CD14-positive monocyte (primary cell): Measurements from ENCODE around the gene LIN9. TPM values are rescaled to one million over a fixed set of nuclear protein-coding genes. Genes with fewer than 3 reads are reported as not detected.

Source experiments
- DNase-seq, 3 donors: peaks; one replicate each; pipeline ENCODE4 v3.0.0-alpha.2; 2011 to 2022
- H2AFZ ChIP-seq: 2 replicates; pipeline ENCODE4 v1.6.0; 2012; ENCODE audit warnings: mild to moderate bottlenecking, low read depth, low read length, inconsistent platforms; ENCODE audit not compliant: insufficient read depth, poor library complexity, severe bottlenecking
- H3K27ac ChIP-seq, 2 donors: 1 replicate in 1 of 2; 2 replicates in 1 of 2; pipeline ENCODE4 v1.5.1; 2012 to 2013; ENCODE audit warnings: low read length in 2 of 2, control low read depth in 1 of 2, inconsistent platforms in 1 of 2, low read depth in 1 of 2, mild to moderate bottlenecking in 1 of 2
- H3K27me3 ChIP-seq, 2 donors: one replicate each; pipeline versions ENCODE4 v1.6.0 to v1.6.1; 2011 to 2013; ENCODE audit warnings: low read length in 2 of 2; ENCODE audit not compliant: control insufficient read depth in 2 of 2, insufficient read depth in 2 of 2
- H3K36me3 ChIP-seq, 2 donors: replicated peaks in 1 of 2; 1 replicate in 1 of 2; 2 replicates in 1 of 2; pipeline versions ENCODE4 v1.5.1 to v1.6.1; 2012 to 2013; ENCODE audit warnings: low read length in 2 of 2, control low read depth in 1 of 2, inconsistent platforms in 1 of 2, mild to moderate bottlenecking in 1 of 2; ENCODE audit not compliant: insufficient read depth in 2 of 2, control insufficient read depth in 1 of 2
- H3K4me1 ChIP-seq, 2 donors: 1 replicate in 1 of 2; 2 replicates in 1 of 2; pipeline versions ENCODE4 v1.5.1 to v1.6.1; 2012 to 2013; ENCODE audit warnings: low read length in 2 of 2, control low read depth in 1 of 2, inconsistent platforms in 1 of 2, mild to moderate bottlenecking in 1 of 2, moderate library complexity in 1 of 2; ENCODE audit not compliant: insufficient read depth in 2 of 2, control insufficient read depth in 1 of 2
- H3K4me2 ChIP-seq: replicated peaks from 2 replicates; pipeline ENCODE3; 2012; ENCODE audit warnings: low read length, moderate library complexity, mild to moderate bottlenecking; ENCODE audit not compliant: poor library complexity, severe bottlenecking; ENCODE audit errors: extremely low read depth
- H3K4me3 ChIP-seq, 3 experiments: fragments of 200-600 bp in 1 of 3; sonication (generic) in 1 of 3; replicated peaks in 1 of 3; 1 replicate in 2 of 3; 2 replicates in 1 of 3; pipeline ENCODE4 v1.5.1; 2011 to 2013; ENCODE audit warnings: low read length in 3 of 3, mild to moderate bottlenecking in 3 of 3, control low read depth in 2 of 3, low read depth in 2 of 3, inconsistent platforms in 1 of 3, moderate library complexity in 1 of 3
- H3K79me2 ChIP-seq: 2 replicates; pipeline ENCODE4 v1.6.0; 2012; ENCODE audit warnings: mild to moderate bottlenecking, control low read depth, inconsistent platforms, low read length, moderate library complexity; ENCODE audit not compliant: insufficient read depth
- H3K9ac ChIP-seq: 2 replicates; pipeline ENCODE4 v1.6.0; 2017; ENCODE audit warnings: low read length, mild to moderate bottlenecking; ENCODE audit not compliant: insufficient read depth, poor library complexity, severe bottlenecking
- H3K9me3 ChIP-seq, 2 donors: replicated peaks in 1 of 2; 1 replicate in 1 of 2; 2 replicates in 1 of 2; pipeline versions ENCODE4 v1.5.1 to v1.6.1; 2012 to 2013; ENCODE audit warnings: low read length in 2 of 2, control low read depth in 1 of 2; ENCODE audit not compliant: control insufficient read depth in 1 of 2, insufficient read depth in 1 of 2
- H4K20me1 ChIP-seq: 2 replicates; pipeline ENCODE4 v1.6.0; 2012; ENCODE audit warnings: mild to moderate bottlenecking, low read length, control low read depth, moderate library complexity; ENCODE audit not compliant: insufficient read depth
- H3K27ac Mint-ChIP-seq, 7 donors: one replicate each; pipeline ENCODE4 v1.8.0; 2020; ENCODE audit warnings: mild to moderate bottlenecking in 7 of 7, mixed read lengths in 7 of 7, moderate library complexity in 6 of 7, inconsistent platforms in 2 of 7
- H3K27me3 Mint-ChIP-seq, 3 donors: one replicate each; pipeline ENCODE4 v1.8.0; 2021 to 2022; ENCODE audit warnings: low read depth in 3 of 3, mild to moderate bottlenecking in 3 of 3, mixed read lengths in 3 of 3, moderate library complexity in 3 of 3, inconsistent platforms in 1 of 3
- H3K36me3 Mint-ChIP-seq, 2 donors: one replicate each; pipeline ENCODE4 v1.8.0; 2020; ENCODE audit warnings: mixed read lengths in 2 of 2, inconsistent platforms in 1 of 2, mild to moderate bottlenecking in 1 of 2
- H3K4me1 Mint-ChIP-seq: one replicate; pipeline ENCODE4 v1.8.0; 2020; ENCODE audit warnings: mild to moderate bottlenecking, mixed read lengths
- H3K4me3 Mint-ChIP-seq, 2 donors: one replicate each; pipeline ENCODE4 v1.8.0; 2020; ENCODE audit warnings: mild to moderate bottlenecking in 2 of 2, mixed read lengths in 2 of 2, moderate library complexity in 1 of 2
- H3K9me3 Mint-ChIP-seq, 7 donors: one replicate each; pipeline ENCODE4 v1.8.0; 2020 to 2022; ENCODE audit warnings: mixed read lengths in 7 of 7, mild to moderate bottlenecking in 6 of 7, moderate library complexity in 6 of 7, inconsistent platforms in 2 of 7
- CTCF ChIP-seq: fragments of 200-600 bp; IDR thresholded peaks from one replicate; pipeline ENCODE4 v1.8.0; 2022; ENCODE audit warnings: antibody characterized with exemption, mild to moderate bottlenecking
- WGBS: methylation state at CpG from one replicate; pipeline ENCODE4 v1.1.5; 2013; ENCODE audit warnings: missing lambda C conversion rate; ENCODE audit not compliant: insufficient coverage; 5-methylcytosine and 5-hydroxymethylcytosine counted together
- intact Hi-C, 2 donors: fragments of 100-400 bp; cut with micrococcal nuclease; formaldehyde crosslinking; loops; one replicate each; pipeline versions ENCODE4 v1.15.0 to v1.15.1; 2023
- polyA plus RNA-seq, 3 donors: library from polyadenylated mRNA; depleted of rRNA in 1 of 3; unstranded in 2 of 3; stranded (reverse) in 1 of 3; fragments of 300-500 nt in 2 of 3; fragments of >200 nt in 1 of 3; fragmentation: Illumina TruSeq in 2 of 3; gene quantifications; 1 replicate in 2 of 3; 2 replicates in 1 of 3; pipeline ENCODE4 v1.2.3, GENCODE V29; 2012 to 2021

LIN9 gene
- polyA plus RNA-seq, 3 donors: 0.56 to 1.3 (median 0.76) TPM

GRCh38 chr1:226248091-226248490 is 60.9 kb downstream of the LIN9 start:
- Mint-ChIP-seq H3K4me3 (no peak overlapping the region), H3K27ac (peak overlapping the region; percentile 9 to 87 (median 78)), H3K4me1 (peaks cover 12% of the 10 kb centered on the region), H3K36me3 (peaks cover 20 to 47% of the 10 kb centered on the region in 2 donors), H3K27me3 (peaks cover 0 to 3% (median 2%) of the 10 kb centered on the region in 3 donors), H3K9me3 (no peaks in the 10 kb centered on the region)
- no CpG with 5 or more reads among the region's 2 CpGs for WGBS
- Histone ChIP-seq H3K79me2 (no peaks in the 10 kb centered on the region), H3K9ac (no peak overlapping the region), H3K4me3 (no peak overlapping the region), H3K27me3 (no peaks in the 10 kb centered on the region), H2AFZ (no peak overlapping the region), H3K4me2 (no peak overlapping the region), H4K20me1 (no peaks in the 10 kb centered on the region), H3K27ac (peak overlapping the region in 1 of 2 donors; percentile 54), H3K36me3 (peaks cover 7 to 23% of the 10 kb centered on the region in 2 donors), H3K9me3 (no peaks in the 10 kb centered on the region), H3K4me1 (no peaks in the 10 kb centered on the region)
- DNase-seq: peak; percentile 10 to 27 (median 17)
- intact Hi-C loops: no loop called here
- no peak for TF ChIP-seq CTCF

GRCh38 chr1:226239421-226239820 is 69.5 kb downstream of the LIN9 start:
- no peak overlapping the region for H3K27ac Mint-ChIP-seq
- Histone ChIP-seq H3K4me3 (no peak overlapping the region), H2AFZ (no peak overlapping the region), H3K27me3 (no peaks in the 10 kb centered on the region), H3K27ac (no peak overlapping the region), H3K4me2 (no peak overlapping the region), H3K36me3 (peaks cover 9 to 26% of the 10 kb centered on the region in 2 donors), H3K4me1 (no peaks in the 10 kb centered on the region), H4K20me1 (no peaks in the 10 kb centered on the region), H3K9me3 (no peaks in the 10 kb centered on the region), H3K9ac (no peak overlapping the region), H3K79me2 (no peaks in the 10 kb centered on the region)
- WGBS: no CpG with 5 or more reads among the region's 3 CpGs
- peaks cover 34 to 50% of the 10 kb centered on the region in 2 donors for H3K36me3 Mint-ChIP-seq
- peaks cover 0 to 1% (median 0%) of the 10 kb centered on the region in 7 donors for H3K9me3 Mint-ChIP-seq
- no peak for TF ChIP-seq CTCF
- no peaks in the 10 kb centered on the region for H3K4me1 Mint-ChIP-seq
- intact Hi-C loops: no loop called here
- peaks cover 0 to 2% (median 0%) of the 10 kb centered on the region in 3 donors for H3K27me3 Mint-ChIP-seq
- no peak overlapping the region for H3K4me3 Mint-ChIP-seq
- DNase-seq: no peak
